HG03108 (cell line): ENCODE measurements around the gene MATN1.
A peak's percentile ranks its signal among the peaks of the same experiment; 100 is the strongest.

Experiments
- ATAC-seq: cut with Tn5 transposase; IDR thresholded peaks from one replicate; pipeline ENCODE4 v1.9.1; 2021; ENCODE audit warnings: moderate library complexity; ENCODE audit not compliant: unreplicated experiment

MATN1 gene

DNA sequence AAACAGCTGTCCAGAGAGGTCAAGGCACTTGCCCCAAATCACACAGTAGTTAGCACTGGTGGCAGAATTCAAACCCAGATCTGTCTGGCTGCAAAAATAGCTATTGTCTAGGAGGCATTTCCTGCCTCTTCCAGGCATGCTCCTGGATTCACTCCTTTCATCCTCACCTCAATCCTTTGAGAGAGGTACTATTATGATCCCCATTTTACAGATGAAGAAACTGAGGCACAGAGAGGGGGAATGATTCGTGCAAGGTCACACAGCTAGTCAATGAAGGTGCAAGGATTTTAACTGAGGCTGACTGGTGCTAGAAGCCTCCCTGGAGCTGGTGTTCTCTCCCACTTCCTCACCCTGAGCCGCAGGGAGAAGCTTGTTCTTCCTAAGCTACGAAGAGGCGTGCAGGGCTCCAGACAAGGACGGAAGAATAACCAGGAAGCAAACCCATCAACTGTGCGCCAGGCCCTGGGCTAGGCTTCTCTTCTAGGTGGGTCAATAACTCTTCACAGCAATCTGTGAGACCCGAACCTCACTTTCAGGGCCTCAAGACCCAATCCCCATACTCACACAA lies 34.8 kb upstream of the MATN1 start:
- no peak for ATAC-seq

DNA sequence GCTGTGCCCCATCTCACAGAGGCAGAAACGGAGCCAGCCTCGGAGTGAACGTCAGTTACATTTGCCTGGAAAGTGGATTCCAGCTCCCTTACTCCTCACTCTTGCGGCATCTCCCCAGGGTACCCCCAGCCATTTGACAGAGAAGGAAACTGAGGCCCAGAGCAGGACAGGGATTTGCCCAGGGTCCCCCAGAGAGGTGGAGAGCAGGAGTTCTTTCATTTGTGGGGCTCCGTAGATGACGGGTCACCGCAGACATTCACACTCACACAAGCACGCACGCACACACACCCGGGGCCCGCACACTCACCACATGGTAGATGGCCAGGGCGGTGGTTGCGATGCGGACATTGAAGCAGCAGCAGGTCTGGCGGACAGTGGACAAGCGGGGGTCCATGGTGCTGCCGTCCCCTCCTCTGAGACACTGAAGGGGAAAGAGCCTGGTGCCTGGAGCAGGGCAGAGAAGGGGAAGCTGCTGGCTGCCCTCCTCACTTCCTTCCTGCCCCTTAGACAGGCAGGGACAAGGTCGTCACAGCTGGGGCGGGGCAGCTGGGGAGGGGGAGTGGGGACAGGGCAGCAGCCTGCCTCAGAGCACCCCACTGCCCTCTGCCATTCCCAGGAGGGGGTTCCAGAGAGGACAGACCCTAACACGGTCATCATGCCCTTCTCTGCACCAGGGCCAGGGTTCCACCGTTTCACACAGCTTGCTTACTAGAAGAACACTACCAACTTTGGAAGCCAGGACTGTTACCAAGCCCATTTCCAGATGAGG lies 34.2 kb upstream of the MATN1 start, which contains the start of gene LAPTM5:
TSS of gene LAPTM5 (minus strand) at position 423 of the 769 bp plus-strand sequence. CDS start at position 394, 29 bp downstream.
- no peak for ATAC-seq

DNA sequence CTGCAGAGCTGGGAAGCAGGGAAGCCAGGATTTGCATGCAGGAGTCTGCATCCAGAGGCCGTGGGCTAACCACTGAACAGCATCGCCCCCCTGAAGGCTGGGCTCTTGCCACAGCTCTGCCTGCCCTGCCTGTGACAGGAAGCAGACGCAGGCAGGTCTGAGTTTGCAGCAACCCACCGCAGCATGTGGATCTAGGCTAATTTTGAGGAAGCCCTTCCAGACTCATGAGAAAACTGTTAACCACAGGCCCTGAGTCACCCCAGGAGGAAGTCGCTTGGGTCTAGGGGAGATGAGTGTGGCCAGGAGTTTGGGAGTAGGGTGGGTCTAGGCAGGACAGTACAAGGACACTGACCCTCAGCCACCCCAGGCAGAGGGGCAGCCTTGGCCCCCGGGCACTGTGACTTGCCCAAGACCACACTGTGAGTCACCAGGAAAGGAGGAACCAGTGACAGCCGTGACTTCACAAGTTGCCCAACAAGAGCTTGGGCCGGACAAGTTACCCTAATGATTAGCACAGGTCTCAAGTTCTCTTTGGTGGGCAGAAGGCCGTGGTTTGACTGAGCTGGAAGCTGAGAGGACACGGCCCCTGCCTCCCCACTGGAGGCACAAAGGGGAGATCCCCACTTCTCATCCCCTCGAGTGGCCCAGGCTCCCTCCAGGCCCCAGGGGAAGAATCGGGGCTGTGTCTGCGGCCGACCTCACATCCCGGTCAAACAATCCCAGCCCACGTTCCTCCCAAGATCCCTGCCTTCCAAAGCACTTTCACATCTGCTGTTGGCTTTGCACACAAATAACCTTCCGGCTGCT lies 33.4 kb upstream of the MATN1 start:
- no peak for ATAC-seq

DNA sequence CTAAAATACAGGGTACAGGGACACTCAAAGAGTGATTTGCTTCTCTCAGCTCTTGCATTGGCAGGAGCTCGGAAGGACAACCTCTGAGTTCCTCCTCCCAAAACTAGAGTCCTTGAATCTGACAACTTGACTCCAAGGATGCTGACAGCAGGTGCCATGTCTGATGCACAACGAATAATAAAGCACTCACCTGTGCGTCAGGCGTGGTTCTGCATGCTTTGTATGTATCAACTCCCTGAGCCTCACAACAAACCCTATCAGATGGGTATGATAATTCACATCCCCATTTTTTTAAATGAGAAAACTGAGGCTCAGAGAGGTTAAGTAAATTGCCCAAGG lies 32.8 kb upstream of the MATN1 start:
- no peak for ATAC-seq

DNA sequence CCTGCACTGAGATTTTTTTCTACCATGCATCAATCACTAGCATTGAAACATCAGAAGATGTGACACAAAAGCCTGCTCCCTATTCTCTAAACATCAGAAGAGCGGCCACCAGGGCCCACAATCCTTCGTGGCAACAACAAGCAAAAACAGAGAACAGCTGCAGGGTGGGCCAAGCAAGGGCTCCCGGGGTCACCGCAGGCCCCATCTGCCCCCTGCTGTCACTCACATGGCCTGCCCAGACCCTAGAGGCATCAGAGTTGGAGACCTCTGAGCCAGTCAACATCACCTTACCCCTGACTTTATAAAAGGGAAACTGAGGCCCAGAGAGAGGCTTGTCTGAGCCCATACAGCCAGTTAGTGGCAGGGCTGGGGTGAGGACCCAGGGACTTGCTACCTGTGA lies 32.4 kb upstream of the MATN1 start:
- ATAC-seq = no peak

DNA sequence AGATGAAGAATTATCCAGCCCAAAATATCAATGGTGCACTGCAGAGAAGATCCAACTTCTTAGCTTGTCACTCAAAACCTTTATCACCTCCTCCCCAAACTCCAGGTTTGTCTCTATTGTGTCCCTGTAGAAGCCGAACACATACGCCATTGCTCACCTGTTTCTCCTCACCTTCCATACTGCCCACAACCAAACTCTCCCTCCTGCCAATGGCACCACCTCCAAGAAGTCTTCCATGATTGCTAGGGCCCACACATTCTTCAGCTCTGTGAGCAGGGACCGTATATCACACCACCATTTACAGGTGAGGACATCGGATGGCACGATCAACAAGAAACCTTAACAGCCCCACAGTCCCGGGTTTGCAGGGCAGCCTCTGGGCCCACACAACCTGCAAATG lies 31.9 kb upstream of the MATN1 start:
- no peak for ATAC-seq

DNA sequence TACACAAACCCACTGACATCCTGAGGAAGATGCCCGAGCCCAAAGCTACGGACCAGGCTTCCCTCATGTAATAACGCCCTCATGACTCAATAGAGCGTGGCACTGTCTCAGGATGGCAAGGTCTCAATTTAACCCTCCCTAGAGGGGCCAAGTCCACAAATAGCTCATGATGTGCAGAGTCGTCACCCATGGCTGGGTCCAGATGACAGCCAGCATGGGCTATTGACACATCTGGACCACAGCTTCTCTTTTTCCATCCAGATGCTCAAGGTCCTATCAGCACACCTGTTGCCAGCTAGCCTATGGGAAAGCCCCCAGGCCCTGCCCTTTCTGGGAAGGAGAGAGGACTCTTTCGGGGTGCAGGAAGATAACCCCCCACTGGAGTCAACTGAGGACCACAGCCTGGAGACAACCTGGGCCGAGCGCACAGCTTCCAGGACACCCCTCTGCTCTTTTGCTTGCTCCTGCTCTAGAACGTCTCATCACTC lies 31.3 kb upstream of the MATN1 start:
- peak; percentile 39 for ATAC-seq

DNA sequence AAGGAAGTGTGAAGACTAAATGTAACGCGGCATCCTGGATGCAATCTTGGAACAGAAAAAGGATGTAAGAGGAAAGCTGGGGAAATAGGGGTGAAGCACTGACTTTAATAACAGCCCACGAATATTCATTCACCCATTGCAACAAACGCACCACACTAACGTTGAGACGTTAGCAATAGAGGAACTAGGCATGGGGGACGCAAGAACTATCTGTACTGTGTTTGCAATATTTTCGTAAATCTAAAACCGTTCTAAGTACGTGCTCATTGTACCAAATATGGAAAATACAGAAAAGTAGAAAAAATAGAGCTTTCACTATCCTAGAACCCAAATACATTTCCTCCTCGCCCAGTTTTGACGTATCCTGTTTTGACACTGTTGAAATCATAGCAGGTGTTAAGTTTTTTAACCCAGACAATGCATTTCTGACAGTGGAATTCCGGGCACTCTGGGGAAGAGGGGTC lies 30.3 kb upstream of the MATN1 start:
- no peak for ATAC-seq

DNA sequence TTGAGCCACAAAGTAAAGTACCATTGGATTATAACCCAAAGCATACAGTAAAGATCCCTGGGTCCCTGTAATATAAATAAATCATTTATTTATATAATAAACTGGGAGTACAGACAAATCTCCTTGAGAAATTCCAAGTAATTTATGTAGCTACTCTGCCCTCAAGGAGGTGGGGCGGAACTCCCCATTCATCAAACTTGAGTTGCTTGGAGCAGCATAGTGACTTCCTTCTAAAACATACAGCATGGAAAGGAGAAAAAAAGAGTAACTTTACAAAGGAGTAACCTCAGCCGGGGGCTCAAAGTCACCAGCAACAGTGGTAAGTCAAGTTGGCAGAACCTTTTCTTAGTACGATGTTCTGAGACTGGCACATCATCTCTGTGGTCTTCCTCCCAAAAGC lies 29.7 kb upstream of the MATN1 start:
- no peak for ATAC-seq

DNA sequence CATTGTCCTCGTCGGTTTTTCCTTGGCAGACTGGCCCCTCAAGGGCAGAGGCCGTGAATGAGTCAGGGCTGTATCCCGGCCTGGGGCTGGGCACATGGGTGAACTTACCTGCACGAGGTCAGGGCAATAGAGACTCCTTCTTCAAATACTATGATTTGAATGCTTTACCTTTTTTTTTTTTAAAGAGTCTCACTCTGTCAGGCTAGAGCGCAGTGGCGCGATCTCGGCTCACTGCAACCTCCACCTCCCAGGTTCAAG lies 29.2 kb upstream of the MATN1 start:
- ATAC-seq = no peak

DNA sequence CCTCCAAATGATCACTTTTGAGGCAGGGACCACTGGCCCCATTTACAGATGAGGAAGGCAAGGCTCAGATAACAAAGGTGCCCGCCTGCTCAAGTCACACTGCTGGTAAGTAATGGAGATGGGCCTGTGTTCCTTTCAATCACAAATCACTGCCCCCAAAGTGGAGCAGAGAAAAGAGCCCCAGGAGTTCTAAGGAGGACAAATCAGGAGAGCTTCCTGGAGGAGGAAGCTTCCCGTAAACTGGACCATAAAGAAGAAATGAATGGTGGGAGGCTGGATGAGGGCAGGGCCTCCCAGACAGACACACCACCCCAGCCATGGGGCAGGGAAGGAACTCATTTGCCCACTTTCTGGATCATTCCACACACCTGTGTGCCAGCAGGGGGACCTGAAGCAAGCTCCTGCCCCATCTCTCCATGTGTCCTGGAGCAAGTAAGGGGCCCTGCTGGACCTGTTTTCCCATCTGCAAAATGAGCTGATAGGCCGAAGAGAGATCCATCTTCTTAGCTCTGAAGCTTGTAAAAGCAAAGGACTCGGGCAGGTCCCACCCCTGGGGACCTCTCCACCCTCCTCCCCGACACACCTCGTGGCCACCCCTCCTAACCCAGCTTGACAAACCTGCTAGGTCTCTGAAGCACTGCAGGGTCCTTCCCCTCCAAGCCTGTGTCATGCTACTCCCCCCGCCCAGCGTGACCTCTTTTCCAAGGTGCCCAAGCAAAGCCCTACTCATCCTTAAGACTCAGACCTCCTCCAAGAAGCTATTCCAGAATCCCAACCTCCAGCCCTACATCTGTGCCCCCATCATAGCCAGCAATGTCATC lies 28.7 kb upstream of the MATN1 start:
- ATAC-seq = no peak

DNA sequence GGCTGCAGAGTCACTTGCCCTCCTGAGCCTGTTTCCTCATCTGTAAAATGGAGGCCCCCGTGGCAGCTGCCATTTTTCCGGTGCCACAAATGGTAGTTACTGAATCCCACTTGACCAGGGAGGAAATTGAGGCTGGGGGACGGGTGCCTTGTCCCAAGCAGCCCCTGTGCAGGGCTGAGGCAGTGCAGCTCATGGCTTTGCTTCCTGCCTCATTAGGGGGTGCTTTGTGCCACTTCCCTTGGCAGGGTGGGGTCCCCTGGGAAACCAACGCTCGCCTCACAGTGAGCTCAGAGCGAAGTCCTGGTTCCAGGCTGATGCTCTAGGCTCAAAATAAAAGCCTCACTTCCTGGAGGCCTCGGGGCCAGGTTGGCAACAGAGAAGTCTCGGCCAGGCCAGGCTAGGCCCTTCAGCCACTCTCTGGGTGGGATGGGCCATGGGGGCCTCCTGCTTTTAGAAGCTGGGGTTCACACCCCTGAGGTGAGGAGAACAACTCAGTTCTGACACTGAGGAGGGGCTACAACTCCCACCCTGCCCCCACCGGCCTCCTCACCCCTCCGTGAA lies 27.4 kb upstream of the MATN1 start:
- ATAC-seq = peak; percentile 28

DNA sequence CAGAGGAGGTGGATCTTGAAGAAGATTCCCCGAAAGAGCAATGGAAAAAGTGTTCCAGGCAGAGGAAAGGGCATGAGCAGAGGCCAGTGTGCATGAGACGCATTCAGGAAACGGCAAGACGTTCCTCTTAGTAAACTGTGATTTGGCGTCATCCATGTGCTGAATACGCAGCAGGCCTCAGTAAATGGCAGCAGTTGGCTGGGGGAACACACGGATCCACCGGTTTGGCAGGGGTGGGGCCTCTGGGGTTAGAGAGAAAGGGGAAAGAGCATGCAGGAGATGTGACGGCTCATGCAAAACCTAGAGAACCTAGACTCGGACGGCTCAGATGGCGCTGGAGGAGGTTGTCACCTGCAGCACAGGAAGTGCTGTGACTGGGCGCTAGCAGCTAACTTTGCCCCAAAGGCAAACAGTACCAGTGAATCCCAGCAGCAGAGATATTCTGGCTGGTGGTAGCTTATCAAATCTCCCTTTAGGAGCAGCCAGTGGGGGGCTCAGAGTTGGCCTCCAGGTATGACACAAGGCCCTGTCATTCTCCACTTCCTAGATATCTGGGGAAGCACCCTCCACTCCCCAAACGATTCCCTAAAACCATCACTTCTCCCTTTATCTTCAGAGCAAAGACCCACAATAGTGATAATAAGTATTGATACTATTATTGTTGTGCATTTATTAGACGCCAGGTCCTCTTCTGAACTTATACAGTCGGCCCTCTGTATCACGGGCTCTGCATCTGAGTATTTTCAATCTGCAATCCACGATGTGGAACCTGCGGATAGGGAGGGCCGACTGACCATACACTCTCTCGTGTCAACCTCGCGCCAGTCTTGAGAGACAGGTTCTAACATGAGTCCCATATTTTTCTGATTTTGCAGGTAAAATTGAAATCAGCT lies 26.6 kb upstream of the MATN1 start:
- peak; percentile 22 for ATAC-seq

DNA sequence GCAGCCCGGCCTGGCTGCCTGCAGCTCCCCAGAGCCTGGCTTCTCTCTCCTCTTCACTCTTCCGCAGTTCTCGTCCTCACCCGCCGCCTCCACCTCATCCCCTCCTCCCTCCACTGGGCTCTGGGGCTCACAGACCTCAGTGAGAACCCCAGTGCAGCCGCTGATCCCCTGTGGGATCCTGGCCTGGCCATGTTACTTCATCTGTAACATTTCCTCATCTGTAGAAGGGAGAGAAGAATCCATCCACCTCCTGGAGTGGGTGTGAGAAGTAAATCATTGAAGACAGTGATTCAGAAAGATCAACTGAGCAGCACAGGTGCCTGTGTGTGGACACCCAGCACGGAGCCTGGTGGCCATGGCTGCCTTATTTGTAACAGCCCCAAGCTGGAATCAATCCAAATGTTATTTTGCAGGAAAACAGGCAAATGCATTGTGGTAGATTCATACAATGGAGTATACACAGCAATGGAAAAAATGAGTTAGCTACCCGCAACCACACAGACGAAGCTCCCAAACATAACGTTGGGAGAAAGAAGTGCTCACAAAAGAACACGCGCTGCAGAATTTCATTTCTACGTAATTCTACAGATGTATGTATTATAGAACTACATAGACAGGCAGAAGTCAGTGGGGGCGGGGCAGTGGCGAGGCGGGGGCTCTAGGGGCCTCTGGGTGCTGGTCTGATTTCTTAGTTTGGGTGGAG lies 25.5 kb upstream of the MATN1 start:
- ATAC-seq = no peak

DNA sequence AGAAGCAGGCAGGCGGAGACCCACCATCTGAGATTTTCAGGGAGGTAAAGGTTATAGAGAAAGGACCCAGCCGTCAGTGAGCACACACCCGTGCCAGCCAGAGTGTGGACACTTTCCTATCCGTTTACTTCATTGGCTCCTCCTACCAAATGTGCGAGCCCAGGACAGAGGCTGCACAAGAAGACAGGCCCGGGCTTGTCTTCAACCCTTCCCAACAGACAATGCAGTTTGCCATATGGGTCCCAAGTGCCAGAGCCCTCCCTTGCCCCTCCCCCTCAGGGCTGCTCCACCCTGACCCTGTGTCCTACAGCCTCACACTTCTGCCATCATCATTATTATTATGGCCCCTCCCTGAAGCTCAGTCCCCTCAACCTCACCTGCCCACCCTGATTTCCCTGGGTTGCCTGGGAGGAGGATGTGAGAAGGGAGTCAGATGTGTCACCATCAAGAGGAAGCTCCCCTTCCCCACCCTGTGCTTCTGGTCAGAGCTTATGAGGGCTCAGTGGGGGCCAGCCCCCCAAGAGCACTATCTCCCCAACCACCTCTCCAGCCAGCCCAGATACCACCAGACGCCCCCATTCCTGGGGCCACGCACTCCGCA lies 24.8 kb upstream of the MATN1 start:
- ATAC-seq = no peak

DNA sequence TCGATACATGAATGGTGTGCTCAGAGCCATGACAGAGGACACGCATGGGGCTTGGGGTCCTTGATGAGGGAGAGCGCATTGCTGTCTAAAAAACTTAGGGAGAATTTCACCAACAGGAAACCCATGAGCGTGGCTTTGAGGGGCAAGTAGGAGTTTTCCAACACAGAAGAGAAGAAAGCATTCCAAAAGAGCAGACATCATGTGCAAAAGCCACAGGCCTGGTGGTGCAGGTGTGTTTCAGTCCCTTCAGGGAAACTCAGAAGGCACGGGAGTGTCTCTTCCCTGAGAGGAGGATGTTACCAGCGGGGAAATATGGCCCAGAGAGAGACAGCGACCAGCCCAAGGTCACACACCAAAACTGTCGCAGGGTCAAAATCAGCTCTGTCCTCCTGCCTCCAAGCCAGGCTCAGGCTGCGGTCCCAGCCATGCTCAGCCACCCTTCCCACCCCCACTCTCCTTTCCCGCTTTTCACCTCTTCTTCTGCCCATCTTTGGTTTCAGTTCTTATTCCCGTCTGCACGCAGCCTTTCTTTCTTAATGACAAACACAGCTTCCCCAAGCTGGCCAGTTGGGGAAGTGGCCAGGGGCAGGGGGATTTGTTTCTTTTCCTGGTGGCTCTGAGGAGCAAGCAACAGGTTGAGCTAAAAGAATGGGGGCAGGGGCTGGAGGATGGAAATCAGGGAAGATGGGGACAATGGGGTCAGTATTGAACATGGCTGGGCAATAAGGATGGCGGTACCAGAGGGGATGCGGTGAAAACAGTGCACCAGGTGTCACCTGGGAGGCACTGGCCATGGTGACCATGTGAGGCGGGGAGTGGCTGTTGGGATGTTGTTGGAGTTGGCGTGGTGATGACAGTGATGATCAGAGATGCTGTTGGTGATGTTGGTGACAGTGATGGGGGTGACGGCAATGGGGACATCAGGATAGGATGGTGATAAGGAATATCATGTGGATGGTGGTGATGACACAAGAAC lies 23.9 kb upstream of the MATN1 start:
- no peak for ATAC-seq

DNA sequence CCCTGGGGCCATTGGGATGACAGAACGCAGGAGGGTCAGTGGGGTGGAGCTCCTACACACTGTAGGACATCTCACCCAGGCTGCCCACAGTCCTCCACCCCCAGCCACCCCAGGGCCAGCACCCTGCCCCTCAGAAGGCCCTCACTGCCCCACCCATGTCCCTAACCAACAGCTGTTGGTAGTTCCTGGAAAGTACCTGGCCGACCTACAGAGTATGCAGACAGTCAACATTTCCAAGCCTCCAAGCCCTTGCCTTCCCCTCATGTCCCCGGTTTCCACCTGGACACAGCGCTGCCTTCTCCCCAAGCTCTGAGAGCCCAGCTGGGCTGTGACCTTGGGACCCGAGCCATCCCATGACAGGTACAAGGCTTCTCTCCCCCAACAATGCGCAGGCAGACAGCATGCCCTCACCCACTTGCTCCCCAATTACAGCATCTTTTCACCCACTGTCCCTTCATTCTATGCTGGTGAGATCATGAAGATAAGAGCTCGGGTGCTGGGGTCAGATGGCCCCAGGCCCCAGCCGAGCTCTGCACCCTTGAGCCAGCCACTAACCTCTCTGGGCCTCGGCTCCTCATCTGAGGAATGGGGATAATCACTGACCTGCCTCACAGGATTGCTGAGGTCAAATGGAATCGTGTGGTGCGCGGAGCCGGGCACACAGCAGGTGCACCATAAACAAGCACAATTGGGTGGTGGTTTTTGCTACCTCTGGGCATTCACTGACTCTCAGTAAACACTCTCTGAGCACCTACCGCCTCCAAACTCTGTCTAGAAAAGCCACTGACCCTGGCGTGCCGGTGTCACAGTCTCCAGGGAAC lies 23.0 kb upstream of the MATN1 start:
- no peak for ATAC-seq
